ENCODE data around the gene MXRA8. TPM values are rescaled to one million over a fixed set of nuclear protein-coding genes. Genes with fewer than 3 reads are reported as not detected.

MXRA8 gene
- total and polyA plus RNA-seq, 7 donors: 7.2 to 24.3 (median 10.1) TPM

DNA sequence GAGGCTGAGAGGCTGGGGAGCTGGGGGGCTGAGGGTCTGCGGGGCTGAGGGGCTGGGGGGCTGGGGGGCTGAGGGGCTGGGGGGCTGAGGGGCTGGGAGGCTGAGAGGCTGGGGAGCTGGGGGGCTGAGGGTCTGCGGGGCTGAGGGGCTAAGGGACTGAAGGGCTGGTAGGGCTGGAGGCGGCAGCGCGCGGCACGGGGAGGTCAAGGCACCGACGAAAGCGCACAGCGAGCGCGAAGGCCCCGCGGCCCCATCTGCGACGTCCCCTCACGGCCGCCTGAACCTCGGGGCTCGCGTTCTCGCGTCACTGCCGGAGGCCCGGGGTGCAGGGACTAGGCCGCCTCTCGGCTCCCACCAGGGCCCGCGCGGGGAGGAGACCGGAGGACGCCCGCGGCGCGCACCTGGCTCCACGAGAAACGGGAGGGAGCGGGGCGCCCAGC, 34.3 kb downstream of the MXRA8 start:
- H3K27ac ChIP-seq: peak overlapping the region; percentile 88
- no peaks in the 10 kb centered on the region for H3K9me3 ChIP-seq
- H3K4me3 ChIP-seq: peak overlapping the region; percentile 87
- 0 to 1% (median 0%) methylated on average over 6 to 41 of the region's 41 CpGs for whole genome bisulfite sequencing, 3 donors
- peaks cover 49% of the 10 kb centered on the region for H3K4me1 ChIP-seq
- intact Hi-C loops (cut with DNase I): no loop called here
- ATAC-seq (no peak), DNase-seq (no peak)
- no peaks in the 10 kb centered on the region for H3K27me3 ChIP-seq (ENCODE audit: insufficient read depth in 3 of 3, low read length in 2 of 3)
- peaks cover 0 to 43% of the 10 kb centered on the region in 2 donors for H3K36me3 ChIP-seq (ENCODE audit: insufficient read depth in 1 of 2, low read depth in 1 of 2)
- TF ChIP-seq, protein P1, sequence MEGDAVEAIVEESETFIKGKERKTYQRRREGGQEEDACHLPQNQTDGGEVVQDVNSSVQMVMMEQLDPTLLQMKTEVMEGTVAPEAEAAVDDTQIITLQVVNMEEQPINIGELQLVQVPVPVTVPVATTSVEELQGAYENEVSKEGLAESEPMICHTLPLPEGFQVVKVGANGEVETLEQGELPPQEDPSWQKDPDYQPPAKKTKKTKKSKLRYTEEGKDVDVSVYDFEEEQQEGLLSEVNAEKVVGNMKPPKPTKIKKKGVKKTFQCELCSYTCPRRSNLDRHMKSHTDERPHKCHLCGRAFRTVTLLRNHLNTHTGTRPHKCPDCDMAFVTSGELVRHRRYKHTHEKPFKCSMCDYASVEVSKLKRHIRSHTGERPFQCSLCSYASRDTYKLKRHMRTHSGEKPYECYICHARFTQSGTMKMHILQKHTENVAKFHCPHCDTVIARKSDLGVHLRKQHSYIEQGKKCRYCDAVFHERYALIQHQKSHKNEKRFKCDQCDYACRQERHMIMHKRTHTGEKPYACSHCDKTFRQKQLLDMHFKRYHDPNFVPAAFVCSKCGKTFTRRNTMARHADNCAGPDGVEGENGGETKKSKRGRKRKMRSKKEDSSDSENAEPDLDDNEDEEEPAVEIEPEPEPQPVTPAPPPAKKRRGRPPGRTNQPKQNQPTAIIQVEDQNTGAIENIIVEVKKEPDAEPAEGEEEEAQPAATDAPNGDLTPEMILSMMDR (IDR thresholded peaks at IDR 0.05): no peak

- ATAC-seq: no peak
- no peak for DNase-seq
- peaks cover 61% of the 10 kb centered on the region for H3K4me1 ChIP-seq
- H3K9me3 ChIP-seq: no peaks in the 10 kb centered on the region
- H3K27ac ChIP-seq: no peak overlapping the region
- TF ChIP-seq, protein P1 (IDR thresholded peaks at IDR 0.05): no peak
- intact Hi-C loops (cut with DNase I): no loop called here
- no peaks in the 10 kb centered on the region for H3K27me3 ChIP-seq (ENCODE audit: insufficient read depth in 3 of 3, low read length in 2 of 3)
- peak overlapping the region; percentile 22 for H3K4me3 ChIP-seq
- peaks cover 0 to 41% of the 10 kb centered on the region in 2 donors for H3K36me3 ChIP-seq (ENCODE audit: insufficient read depth in 1 of 2, low read depth in 1 of 2)
- 73 to 83% (median 78%) methylated on average over 10 of the region's 10 CpGs for WGBS, 3 donors
Measured at GRCh38 chr1:1322952-1323351, 35.4 kb downstream of the MXRA8 start.

DNA sequence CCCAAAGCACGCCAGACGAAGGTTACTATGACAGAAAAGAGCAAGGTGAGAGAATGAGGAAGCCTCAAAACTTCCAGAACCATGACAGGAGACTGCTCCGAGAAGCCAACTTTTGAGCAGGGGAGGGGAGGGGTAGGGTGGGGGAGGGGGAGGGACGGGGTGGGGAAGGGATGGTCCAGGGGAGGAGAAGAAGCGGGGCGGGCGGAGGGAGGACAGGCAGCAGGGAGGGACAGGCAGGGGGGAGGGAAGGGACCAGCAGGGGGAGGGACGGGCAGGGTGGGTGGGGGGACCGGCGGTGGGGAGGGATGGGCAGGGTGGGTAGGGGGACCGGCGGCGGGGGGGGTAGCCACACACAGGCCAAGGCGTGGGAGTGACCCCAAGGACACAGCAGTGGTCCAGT, 35.9 kb downstream of the MXRA8 start:
- peaks cover 66% of the 10 kb centered on the region for H3K4me1 ChIP-seq

DNA sequence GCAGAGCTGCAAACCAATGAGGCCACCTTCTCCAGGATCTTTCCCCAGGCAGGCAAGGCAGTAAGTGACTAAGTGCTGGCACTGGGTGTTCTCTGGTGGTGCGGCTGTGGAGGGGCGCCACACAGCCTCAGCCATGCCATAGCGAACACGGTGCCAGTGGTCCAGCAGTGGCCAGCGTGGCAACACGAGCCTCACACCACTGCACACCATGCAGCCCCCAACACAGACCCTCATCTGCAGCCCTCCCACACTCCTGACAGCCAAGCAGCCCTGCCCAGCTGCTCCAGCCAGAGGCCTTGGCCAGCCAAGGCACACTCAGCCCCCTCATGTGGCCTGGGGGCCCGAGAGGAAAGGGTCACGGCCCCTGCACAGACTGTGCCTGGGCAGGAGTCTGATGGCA, 36.9 kb downstream of the MXRA8 start:
- DNase-seq (no peak), ATAC-seq (no peak)
- H3K4me3 ChIP-seq: no peak overlapping the region
- no peaks in the 10 kb centered on the region for H3K9me3 ChIP-seq
- intact Hi-C loops (cut with DNase I): no loop called here
- peak overlapping the region; percentile 30 for H3K27ac ChIP-seq
- no peaks in the 10 kb centered on the region for H3K27me3 ChIP-seq (ENCODE audit: insufficient read depth in 3 of 3, low read length in 2 of 3)
- 64 to 87% (median 72%) methylated on average over 7 to 8 of the region's 8 CpGs for WGBS, 3 donors
- TF ChIP-seq, protein P1 (IDR thresholded peaks at IDR 0.05): no peak
- H3K36me3 ChIP-seq (ENCODE audit: insufficient read depth in 1 of 2, low read depth in 1 of 2): peaks cover 0 to 37% of the 10 kb centered on the region in 2 donors
- H3K4me1 ChIP-seq: peaks cover 62% of the 10 kb centered on the region

More for the DNA sequence above, 35.9 kb downstream of the MXRA8 start:
- TF ChIP-seq, protein P1 (IDR thresholded peaks at IDR 0.05): no peak
- H3K4me3 ChIP-seq: peak overlapping the region; percentile 28
- ATAC-seq (no peak), DNase-seq (no peak)
- WGBS, 3 donors: 85 to 95% (median 88%) methylated on average over 6 to 10 of the region's 14 CpGs
- peaks cover 0 to 37% of the 10 kb centered on the region in 2 donors for H3K36me3 ChIP-seq (ENCODE audit: insufficient read depth in 1 of 2, low read depth in 1 of 2)
- H3K27me3 ChIP-seq (ENCODE audit: insufficient read depth in 3 of 3, low read length in 2 of 3): no peaks in the 10 kb centered on the region
- H3K9me3 ChIP-seq: no peaks in the 10 kb centered on the region
- no peak overlapping the region for H3K27ac ChIP-seq
- intact Hi-C loops (cut with DNase I): no loop called here

Measured in psoas muscle (tissue), 8 donors.